Activated naive CD4-positive, alpha-beta T cell treated with anti-CD3 and anti-CD28 coated beads, Interleukin-2, amount 50 U/mL, for 16 hours (primary cell): ENCODE data around the gene ARID4A.
"Not testable (repeated sequence)": the region's sequence is repeated elsewhere in the genome, so short reads cannot be mapped to it uniquely, and the experiment has no call there.

ENCODE experiments used
- DNase-seq: peaks from one replicate; pipeline ENCODE4 v3.0.0-alpha.2; 2020

Gene ARID4A, protein sequence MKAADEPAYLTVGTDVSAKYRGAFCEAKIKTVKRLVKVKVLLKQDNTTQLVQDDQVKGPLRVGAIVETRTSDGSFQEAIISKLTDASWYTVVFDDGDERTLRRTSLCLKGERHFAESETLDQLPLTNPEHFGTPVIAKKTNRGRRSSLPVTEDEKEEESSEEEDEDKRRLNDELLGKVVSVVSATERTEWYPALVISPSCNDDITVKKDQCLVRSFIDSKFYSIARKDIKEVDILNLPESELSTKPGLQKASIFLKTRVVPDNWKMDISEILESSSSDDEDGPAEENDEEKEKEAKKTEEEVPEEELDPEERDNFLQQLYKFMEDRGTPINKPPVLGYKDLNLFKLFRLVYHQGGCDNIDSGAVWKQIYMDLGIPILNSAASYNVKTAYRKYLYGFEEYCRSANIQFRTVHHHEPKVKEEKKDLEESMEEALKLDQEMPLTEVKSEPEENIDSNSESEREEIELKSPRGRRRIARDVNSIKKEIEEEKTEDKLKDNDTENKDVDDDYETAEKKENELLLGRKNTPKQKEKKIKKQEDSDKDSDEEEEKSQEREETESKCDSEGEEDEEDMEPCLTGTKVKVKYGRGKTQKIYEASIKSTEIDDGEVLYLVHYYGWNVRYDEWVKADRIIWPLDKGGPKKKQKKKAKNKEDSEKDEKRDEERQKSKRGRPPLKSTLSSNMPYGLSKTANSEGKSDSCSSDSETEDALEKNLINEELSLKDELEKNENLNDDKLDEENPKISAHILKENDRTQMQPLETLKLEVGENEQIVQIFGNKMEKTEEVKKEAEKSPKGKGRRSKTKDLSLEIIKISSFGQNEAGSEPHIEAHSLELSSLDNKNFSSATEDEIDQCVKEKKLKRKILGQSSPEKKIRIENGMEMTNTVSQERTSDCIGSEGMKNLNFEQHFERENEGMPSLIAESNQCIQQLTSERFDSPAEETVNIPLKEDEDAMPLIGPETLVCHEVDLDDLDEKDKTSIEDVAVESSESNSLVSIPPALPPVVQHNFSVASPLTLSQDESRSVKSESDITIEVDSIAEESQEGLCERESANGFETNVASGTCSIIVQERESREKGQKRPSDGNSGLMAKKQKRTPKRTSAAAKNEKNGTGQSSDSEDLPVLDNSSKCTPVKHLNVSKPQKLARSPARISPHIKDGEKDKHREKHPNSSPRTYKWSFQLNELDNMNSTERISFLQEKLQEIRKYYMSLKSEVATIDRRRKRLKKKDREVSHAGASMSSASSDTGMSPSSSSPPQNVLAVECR

GRCh38 chr14:58298477-58299400, at the start of gene ARID4A:
Gene ARID4A (plus strand): TSS chr14:58298555. CDS start chr14:58299855, 1,300 bp downstream.
- DNase-seq: peak; percentile 79

DNA sequence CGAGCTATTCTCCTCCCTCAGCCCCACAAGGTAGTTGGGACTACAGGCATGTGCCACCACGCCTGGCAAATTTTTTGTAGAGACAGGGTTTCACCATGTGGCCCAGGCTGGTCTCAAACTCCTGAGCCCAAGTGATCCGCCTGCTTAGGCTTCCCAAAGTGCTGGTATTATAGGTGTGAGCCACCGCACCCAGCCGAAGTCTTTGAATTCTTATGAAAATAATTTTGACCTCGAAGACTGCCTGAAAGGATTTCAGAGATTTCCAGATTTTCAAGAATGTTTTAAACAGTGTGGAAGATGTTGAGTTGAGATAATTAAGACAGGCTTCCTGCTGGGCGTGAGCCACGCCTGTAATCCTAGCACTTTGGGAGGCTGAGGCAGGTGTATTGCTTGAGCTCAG, 48.7 kb upstream of the ARID4A start:
- no peak for DNase-seq

DNA sequence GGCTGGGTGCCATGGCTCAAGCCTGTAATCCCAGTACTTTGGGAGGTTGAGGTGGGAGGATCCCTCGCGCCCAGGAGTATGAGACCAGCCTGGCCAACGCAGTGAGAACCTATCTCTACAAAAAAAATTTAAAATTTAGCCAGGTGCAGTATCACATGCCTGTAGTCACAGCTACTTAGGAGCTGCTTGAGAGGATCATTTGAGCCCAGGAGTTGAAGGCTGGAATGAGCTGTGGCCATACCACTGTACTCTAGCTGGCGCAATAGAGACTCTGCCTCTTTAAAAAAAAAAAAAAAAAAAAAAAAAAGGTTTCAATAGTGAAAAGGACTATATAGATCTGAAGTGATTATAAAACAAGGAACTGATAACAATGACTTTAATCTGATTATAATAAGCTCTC, 40.2 kb upstream of the ARID4A start:
- no peak for DNase-seq

GRCh38 chr14:58262005-58262404, 36.4 kb upstream of the ARID4A start:
- not testable (repeated sequence) for DNase-seq

DNA sequence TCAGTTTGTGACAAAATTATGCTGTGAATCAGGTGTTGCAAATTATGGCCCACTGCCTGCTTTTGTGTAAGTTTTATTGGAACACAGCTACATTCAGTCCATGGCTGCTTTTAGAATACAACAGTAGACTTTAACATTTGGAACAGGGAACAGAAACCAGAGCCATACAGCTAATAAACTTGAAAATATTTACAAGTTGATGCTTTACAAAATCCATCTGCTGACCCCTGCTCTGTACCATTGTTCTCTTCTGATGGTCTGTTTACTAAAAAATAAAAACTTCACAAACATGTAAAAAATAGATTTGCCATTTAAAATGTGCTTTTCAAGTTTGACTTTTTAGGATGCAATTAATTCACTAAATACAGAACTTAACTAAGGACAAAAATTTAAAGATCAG, 33.0 kb upstream of the ARID4A start:
- no peak for DNase-seq

- DNase-seq: no peak
Measured at GRCh38 chr14:58270628-58271027, 27.7 kb upstream of the ARID4A start.

- DNase-seq: no peak
Measured at GRCh38 chr14:58272588-58273372, 25.6 kb upstream of the ARID4A start.

GRCh38 chr14:58274881-58275280, 23.5 kb upstream of the ARID4A start:
- DNase-seq: no peak

- no peak for DNase-seq
Measured at GRCh38 chr14:58275527-58276190, 22.7 kb upstream of the ARID4A start.

DNA sequence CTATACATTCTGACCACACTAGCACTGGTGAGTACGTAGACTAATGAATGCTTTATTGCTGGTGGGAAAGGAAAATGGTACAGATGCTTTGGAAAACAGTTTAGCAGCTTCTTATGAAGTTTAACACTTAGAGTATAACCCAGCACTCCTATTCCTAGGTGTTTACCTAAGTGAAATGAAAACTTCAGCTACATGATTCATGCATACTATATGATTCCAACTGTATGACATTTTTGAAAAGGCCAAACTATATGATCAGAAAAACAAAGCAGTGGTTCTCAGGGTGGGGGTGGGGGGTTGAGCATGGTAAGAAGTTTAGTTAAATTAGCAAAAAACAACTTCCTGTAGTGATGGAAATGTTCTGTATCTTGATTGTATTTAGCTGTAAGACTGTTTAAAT, 22.1 kb upstream of the ARID4A start:
- DNase-seq: no peak

DNA sequence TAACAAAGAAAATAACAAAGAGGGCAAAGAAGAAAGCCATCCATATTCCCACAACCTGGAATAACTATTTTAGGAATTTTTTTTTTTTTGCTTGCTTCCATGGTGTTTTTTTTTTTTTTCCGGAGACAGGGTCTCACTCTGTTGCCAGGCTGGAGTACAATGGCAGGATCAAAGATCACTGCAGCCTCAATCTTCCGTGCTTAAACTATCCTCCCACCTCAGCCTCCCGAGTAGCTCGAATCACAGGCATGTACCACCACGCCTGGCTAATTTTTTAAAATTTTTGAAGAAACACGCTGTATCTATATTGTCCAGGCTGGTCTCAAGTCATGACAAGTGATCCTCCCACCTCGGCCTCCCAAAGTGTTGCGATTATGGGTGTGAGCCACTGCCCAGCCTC, 20.2 kb upstream of the ARID4A start:
- no peak for DNase-seq

GRCh38 chr14:58280954-58281787, 17.2 kb upstream of the ARID4A start:
- no peak for DNase-seq

DNA sequence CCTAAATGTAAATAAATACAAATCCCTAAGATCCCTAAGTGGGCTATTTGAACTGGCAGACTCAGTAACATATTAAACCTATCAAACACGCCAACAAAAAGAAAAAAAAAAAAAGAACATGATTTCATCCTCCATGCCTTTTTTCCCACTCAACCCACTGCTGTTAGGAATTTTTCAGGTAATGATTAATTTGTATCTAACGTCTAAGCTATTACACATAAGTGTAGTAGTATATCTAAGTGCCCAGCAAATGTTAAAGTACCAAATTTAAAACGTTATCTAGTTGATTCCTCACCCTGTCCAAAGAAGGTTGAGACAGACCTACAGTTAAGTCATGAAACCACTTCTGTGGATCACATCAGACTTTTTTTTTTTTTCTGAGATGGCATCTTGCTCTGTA, 16.4 kb upstream of the ARID4A start:
- no peak for DNase-seq

DNA sequence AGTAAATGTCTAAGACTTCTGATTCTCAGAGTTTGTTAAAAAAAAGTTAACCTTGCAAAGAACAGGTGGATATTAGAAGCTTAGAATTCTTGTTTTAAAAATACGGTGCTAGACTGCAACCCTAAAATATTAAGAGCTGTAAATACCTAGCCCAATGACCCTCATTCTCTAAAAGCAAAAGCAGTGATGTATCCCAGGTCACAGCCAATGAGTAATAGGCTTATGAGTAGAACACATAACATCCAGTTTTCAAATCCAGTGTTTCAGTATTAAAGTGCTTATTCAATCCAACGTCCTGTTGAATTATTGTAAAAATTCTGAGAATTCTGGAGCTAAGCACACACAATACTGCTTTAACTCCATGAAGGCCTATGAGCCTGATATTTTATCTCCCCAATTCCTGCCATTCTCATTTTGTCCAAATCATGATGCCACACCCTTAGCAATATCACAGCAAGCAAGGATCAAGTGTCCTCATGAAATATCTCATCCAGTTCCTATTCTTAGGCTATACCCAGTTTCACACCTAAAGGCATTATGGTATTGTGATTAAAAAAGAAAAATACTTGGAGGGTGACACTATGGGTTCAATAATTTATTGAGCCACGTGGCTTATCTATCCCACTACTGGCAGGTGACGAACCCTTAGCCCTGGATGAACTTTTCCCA, 15.3 kb upstream of the ARID4A start:
- no peak for DNase-seq

DNA sequence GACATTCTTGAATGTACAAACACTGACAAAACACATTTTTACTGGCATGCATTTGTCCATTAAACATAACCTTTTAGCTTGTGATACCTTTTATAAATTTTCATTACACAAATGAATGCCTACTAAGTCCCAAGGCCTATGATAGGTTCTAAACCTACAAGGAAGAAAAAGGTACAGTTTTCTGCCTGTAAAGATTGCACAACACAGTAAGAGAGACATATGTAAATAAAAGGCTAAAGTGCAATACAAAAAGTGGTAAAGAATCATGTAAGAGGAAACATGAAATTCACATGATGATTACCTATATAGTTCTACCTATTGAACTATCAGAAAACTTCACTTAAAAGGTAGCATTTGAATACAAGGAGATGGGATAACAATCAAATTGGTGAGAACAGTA, 14.6 kb upstream of the ARID4A start:
- no peak for DNase-seq

GRCh38 chr14:58285132-58285531, 13.2 kb upstream of the ARID4A start:
- no peak for DNase-seq

- no peak for DNase-seq
Measured at GRCh38 chr14:58287607-58288042, 10.7 kb upstream of the ARID4A start.

GRCh38 chr14:58288106-58288792, 10.1 kb upstream of the ARID4A start:
- DNase-seq: no peak
